ENCODE results near the gene SMTN.

DNA sequence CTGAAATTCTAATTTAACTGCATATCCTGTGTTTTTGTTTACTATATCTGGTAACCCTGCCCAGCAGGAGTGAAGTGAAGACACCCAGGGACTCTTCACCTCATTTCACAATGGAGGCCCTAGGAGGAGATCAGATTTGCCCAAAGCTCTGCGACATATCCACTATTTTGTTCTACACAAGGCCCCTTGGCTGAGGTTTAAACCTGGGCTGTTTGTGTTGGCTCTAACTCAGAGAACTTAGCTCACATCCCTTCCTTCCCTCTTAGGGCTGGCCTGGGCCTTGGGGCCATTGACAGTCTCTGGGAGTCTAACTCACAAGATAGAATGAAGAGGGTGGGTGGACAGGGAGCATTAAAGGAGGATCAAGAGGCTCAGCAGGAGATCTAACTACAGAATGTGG, 67.4 kb downstream of the SMTN start:
- TF ChIP-seq, protein P1, sequence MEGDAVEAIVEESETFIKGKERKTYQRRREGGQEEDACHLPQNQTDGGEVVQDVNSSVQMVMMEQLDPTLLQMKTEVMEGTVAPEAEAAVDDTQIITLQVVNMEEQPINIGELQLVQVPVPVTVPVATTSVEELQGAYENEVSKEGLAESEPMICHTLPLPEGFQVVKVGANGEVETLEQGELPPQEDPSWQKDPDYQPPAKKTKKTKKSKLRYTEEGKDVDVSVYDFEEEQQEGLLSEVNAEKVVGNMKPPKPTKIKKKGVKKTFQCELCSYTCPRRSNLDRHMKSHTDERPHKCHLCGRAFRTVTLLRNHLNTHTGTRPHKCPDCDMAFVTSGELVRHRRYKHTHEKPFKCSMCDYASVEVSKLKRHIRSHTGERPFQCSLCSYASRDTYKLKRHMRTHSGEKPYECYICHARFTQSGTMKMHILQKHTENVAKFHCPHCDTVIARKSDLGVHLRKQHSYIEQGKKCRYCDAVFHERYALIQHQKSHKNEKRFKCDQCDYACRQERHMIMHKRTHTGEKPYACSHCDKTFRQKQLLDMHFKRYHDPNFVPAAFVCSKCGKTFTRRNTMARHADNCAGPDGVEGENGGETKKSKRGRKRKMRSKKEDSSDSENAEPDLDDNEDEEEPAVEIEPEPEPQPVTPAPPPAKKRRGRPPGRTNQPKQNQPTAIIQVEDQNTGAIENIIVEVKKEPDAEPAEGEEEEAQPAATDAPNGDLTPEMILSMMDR (IDR thresholded peaks at IDR 0.05; ENCODE audit: insufficient read depth, low read length): no peak
- TF ChIP-seq POLR2AphosphoS5 (IDR thresholded peaks at IDR 0.05; ENCODE audit: low read depth) (no peak), GABPA (IDR thresholded peaks at IDR 0.05; ENCODE audit: low read depth) (no peak), SPI1 (IDR thresholded peaks at IDR 0.05; ENCODE audit: borderline replicate concordance, low read depth) (no peak)
- TF ChIP-seq, protein P2, sequence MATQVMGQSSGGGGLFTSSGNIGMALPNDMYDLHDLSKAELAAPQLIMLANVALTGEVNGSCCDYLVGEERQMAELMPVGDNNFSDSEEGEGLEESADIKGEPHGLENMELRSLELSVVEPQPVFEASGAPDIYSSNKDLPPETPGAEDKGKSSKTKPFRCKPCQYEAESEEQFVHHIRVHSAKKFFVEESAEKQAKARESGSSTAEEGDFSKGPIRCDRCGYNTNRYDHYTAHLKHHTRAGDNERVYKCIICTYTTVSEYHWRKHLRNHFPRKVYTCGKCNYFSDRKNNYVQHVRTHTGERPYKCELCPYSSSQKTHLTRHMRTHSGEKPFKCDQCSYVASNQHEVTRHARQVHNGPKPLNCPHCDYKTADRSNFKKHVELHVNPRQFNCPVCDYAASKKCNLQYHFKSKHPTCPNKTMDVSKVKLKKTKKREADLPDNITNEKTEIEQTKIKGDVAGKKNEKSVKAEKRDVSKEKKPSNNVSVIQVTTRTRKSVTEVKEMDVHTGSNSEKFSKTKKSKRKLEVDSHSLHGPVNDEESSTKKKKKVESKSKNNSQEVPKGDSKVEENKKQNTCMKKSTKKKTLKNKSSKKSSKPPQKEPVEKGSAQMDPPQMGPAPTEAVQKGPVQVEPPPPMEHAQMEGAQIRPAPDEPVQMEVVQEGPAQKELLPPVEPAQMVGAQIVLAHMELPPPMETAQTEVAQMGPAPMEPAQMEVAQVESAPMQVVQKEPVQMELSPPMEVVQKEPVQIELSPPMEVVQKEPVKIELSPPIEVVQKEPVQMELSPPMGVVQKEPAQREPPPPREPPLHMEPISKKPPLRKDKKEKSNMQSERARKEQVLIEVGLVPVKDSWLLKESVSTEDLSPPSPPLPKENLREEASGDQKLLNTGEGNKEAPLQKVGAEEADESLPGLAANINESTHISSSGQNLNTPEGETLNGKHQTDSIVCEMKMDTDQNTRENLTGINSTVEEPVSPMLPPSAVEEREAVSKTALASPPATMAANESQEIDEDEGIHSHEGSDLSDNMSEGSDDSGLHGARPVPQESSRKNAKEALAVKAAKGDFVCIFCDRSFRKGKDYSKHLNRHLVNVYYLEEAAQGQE (IDR thresholded peaks at IDR 0.05; ENCODE audit: insufficient replicate concordance, low read depth): no peak

All from HL-60 (cell line).